AG04450 (cell line): ENCODE data around the gene STAMBPL1. TPM values are rescaled to one million over a fixed set of nuclear protein-coding genes. Genes with fewer than 3 reads are reported as not detected.
"Not testable (repeated sequence)": the region's sequence is repeated elsewhere in the genome, so short reads cannot be mapped to it uniquely, and the experiment has no call there.

ENCODE experiments used
- CTCF ChIA-PET: fragments of 300-600, 350-600 bp; formaldehyde crosslinking; extraction: SDS; loops from one replicate; lab custom pipeline; 2022; ENCODE audit warnings: antibody characterized with exemption, inconsistent platforms; lab: Charles Lee
- POLR2A ChIA-PET: fragments of 350-600 bp; formaldehyde crosslinking; extraction: SDS; loops from one replicate; lab custom pipeline; 2021; ENCODE audit warnings: antibody characterized with exemption, inconsistent platforms; lab: Yijun Ruan, JAX
- DNase-seq: peaks from one replicate; pipeline ENCODE4 v3.0.0-alpha.2; 2011; ENCODE audit warnings: low read depth, low spot score
- H3K27ac ChIP-seq: one replicate; pipeline ENCODE4 v1.5.1; 2012; ENCODE audit warnings: low read depth, low read length, control low read depth
- H3K27me3 ChIP-seq: one replicate; pipeline ENCODE4 v1.6.0; 2012; ENCODE audit warnings: low read length; ENCODE audit not compliant: control insufficient read depth, insufficient read depth
- H3K4me3 ChIP-seq: 2 replicates; pipeline ENCODE4 v1.5.1; 2011; ENCODE audit warnings: mild to moderate bottlenecking, low read depth, low read length, control low read depth
- H3K9me3 ChIP-seq: 2 replicates; pipeline ENCODE4 v1.5.1; 2012; ENCODE audit warnings: low read length; ENCODE audit not compliant: control insufficient read depth, insufficient read depth
- polyA plus RNA-seq: library from polyadenylated mRNA; depleted of rRNA; stranded (reverse); fragments of >200 nt; gene quantifications from 2 replicates; pipeline ENCODE4 v1.2.3, GENCODE V29; 2011
- TF ChIP-seq, protein P1 (sequence below): IDR thresholded peaks from 2 replicates; pipeline ENCODE4 v1.5.1; 2011; ENCODE audit warnings: low read depth, low read length, control low read depth, inconsistent platforms

Gene STAMBPL1
- polyA plus RNA-seq, 1 experiment: 50.3 TPM

DNA sequence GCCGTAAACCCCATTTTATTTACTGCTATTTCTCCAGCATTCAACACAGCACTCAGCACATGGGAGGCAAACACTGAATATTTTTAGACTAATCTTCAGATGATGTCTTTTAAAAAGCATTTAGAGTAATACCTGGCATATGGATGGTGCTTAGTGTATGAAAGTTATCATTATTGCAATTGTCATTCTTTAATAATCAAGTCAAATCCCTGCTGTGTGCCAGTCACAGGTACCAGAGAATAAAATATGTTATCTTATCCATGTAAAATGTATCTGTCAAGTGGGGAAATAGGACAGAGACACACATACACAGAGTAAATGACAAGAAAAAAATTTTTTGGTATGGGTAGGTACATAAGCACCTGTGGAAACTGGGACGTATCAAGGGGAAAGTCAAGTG lies 46.9 kb upstream of the STAMBPL1 start:
- ChIA-PET CTCF (interaction anchor here (1.1 to 9.2 kb wide), 4 partner anchors 97 to 175 kb away, joined by 3 to 467 read pairs (median 36); no protein-coding TSS in a partner anchor), POLR2A (no interaction called here)
- Histone ChIP-seq H3K4me3 (no peak overlapping the region), H3K27ac (no peak overlapping the region), H3K27me3 (no peaks in the 10 kb centered on the region), H3K9me3 (no peaks in the 10 kb centered on the region)
- no peak for DNase-seq
- TF ChIP-seq, protein P1, sequence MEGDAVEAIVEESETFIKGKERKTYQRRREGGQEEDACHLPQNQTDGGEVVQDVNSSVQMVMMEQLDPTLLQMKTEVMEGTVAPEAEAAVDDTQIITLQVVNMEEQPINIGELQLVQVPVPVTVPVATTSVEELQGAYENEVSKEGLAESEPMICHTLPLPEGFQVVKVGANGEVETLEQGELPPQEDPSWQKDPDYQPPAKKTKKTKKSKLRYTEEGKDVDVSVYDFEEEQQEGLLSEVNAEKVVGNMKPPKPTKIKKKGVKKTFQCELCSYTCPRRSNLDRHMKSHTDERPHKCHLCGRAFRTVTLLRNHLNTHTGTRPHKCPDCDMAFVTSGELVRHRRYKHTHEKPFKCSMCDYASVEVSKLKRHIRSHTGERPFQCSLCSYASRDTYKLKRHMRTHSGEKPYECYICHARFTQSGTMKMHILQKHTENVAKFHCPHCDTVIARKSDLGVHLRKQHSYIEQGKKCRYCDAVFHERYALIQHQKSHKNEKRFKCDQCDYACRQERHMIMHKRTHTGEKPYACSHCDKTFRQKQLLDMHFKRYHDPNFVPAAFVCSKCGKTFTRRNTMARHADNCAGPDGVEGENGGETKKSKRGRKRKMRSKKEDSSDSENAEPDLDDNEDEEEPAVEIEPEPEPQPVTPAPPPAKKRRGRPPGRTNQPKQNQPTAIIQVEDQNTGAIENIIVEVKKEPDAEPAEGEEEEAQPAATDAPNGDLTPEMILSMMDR: no peak

DNA sequence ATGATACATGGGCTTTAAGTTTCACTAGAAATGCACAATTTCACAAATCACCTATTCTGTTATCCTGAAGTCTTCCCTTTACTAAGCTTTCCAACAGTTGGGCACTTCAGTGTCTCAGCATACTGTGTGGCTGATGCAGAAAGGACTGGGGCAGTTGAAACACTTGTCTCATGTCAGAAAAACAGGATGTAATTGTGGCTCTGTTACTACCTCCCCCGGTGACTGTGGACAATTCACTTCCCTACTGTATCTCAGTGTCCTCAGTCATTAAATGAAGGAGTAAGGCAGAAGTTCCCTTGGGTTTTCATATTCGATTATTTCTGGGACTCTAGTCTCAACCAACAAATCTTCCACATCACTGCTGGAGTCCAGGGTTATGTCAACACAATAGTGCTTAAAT lies 46.3 kb upstream of the STAMBPL1 start:
- TF ChIP-seq, protein P1: no peak
- Histone ChIP-seq H3K9me3 (no peaks in the 10 kb centered on the region), H3K27me3 (no peaks in the 10 kb centered on the region), H3K27ac (no peak overlapping the region), H3K4me3 (no peak overlapping the region)
- DNase-seq: no peak
- ChIA-PET CTCF (interaction anchor here (0.7 to 9.2 kb wide), 13 partner anchors 8 to 384 kb away, joined by 3 to 467 read pairs (median 17); partner anchors contain the start of gene RNLS), POLR2A (no interaction called here)

DNA sequence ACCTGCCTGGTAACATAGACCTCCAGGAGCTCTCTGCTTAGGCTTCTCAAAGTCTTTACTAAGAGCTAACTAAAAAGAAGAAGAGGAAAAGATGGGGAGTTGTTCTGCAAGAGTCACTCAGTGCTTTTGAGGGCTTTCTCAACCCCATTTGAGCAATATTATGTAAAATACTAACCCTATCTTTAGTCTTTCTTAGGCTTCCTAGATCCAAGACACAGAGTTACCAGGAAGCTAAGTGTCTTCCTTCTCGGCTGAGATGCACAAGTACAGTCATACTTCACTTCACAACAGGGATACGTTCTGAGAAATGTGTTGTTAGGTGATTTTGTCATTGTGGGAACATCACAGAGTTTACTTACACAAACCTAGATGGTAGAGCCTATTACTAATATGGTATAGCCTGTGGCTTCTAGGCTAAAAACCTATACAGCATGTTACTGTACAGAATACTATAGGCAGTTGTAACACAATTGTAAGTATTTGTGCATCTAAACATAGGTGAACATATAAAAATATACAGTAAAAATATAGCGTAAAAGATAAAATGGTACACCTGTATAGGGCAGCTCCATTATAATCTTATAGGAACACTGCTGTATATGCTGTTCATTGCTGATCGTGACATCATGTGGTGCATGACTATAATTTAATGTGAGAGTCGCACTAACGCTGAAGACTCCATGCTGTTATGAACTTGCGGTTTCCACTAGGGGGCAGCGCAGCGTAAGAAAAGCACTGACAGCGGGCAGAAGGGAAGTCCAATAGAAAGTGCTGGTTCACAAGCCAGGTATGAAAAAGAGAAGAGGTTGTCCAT lies 44.7 kb upstream of the STAMBPL1 start:
- CTCF ChIA-PET: interaction anchor here (0.6 to 9.2 kb wide), 63 partner anchors 9 to 383 kb away, joined by 3 to 467 read pairs (median 6); partner anchors contain the start of genes ANKRD22, FAS and STAMBPL1
- H3K27ac ChIP-seq: no peak overlapping the region
- POLR2A ChIA-PET: interaction anchor here (1.7 kb wide), 1 partner anchor 97 kb away, joined by 14 read pairs; no protein-coding TSS in a partner anchor

DNA sequence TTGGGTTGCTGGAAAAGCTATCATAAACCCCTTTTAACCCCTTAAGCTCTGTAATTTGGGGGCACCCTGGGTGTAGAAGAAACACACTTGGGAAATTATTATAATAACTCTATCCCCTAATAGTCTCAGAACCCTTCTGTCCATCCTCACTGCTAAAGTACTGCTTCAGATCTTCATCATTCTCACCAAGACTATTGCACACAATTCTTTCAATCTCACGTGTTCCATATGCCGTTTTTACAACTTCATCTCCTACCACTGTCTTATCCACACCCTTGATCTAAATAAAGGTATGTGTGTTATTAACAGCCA lies 44.2 kb upstream of the STAMBPL1 start:
- POLR2A ChIA-PET: interaction anchor here (1.7 kb wide), 1 partner anchor 96 kb away, joined by 14 read pairs; no protein-coding TSS in a partner anchor
- CTCF ChIA-PET: interaction anchor here (0.7 to 9.2 kb wide), 57 partner anchors 9 to 382 kb away, joined by 3 to 467 read pairs (median 8); partner anchors contain the start of genes FAS and STAMBPL1
- TF ChIP-seq, protein P1: no peak

More for the DNA sequence above, 44.7 kb upstream of the STAMBPL1 start:
- Histone ChIP-seq H3K9me3 (no peaks in the 10 kb centered on the region), H3K4me3 (no peak overlapping the region), H3K27me3 (no peaks in the 10 kb centered on the region)
- DNase-seq: peak; percentile 75
- TF ChIP-seq, protein P1: peak; percentile 90

DNA sequence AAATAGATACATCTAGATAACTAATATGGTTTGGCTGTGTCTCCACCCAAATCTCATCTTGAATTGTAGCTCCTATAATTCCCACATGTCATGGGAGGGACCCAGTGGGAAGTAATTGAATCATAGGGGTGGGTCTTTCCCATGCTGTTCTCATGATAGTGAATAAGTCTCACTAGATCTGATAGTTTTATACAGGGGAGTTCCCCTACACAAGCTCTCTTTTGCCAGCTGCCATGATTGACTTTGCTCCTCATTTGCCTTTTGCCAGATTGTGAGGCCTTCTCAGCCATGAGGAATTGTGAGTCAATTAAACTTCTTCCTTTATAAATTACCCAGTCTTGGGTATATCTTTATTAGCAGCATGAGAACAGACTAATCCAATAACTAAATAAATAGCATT lies 42.4 kb upstream of the STAMBPL1 start:
- POLR2A ChIA-PET: interaction anchor here (0.8 kb wide), 1 partner anchor 95 kb away, joined by 3 read pairs; no protein-coding TSS in a partner anchor
- H3K27me3 ChIP-seq, DNase-seq, H3K9me3 ChIP-seq, H3K27ac ChIP-seq, H3K4me3 ChIP-seq: not testable (repeated sequence)
- CTCF ChIA-PET: interaction anchor here (2.0 to 9.2 kb wide), 10 partner anchors 16 to 376 kb away, joined by 6 to 467 read pairs (median 24); partner anchors contain the start of gene STAMBPL1

More for the DNA sequence above, 44.2 kb upstream of the STAMBPL1 start:
- Histone ChIP-seq H3K4me3 (no peak overlapping the region), H3K9me3 (no peaks in the 10 kb centered on the region), H3K27ac (no peak overlapping the region), H3K27me3 (no peaks in the 10 kb centered on the region)
- DNase-seq: no peak
